K562 (cell line): ENCODE results near the gene GPX6. TPM values are rescaled to one million over a fixed set of nuclear protein-coding genes. Genes with fewer than 3 reads are reported as not detected.
A peak's percentile ranks its signal among the peaks of the same experiment; 100 is the strongest.

Experiments used
- ARID1B ChIP-seq: fragments of 450-650 bp; IDR thresholded peaks from 2 replicates; pipeline ENCODE4 v1.6.1; 2016; ENCODE audit warnings: antibody characterized with exemption, mild to moderate bottlenecking, inconsistent platforms
- BDP1 ChIP-seq: IDR thresholded peaks from 3 replicates; pipeline ENCODE4 v1.6.1; 2011; ENCODE audit not compliant: insufficient read length, insufficient read depth
- RFX5 ChIP-seq: IDR thresholded peaks from 2 replicates; pipeline ENCODE4 v1.6.1; 2011; ENCODE audit warnings: low read depth, mild to moderate bottlenecking, improper control_type of control experiment, low read length
- SIN3A ChIP-seq, 2 experiments: fragments of 150-350 bp in 1 of 2; IDR thresholded peaks; 2 replicates each; pipeline ENCODE4 v1.6.1; 2011 to 2016; ENCODE audit warnings: borderline replicate concordance in 2 of 2, low read depth in 2 of 2, low read length in 2 of 2, mild to moderate bottlenecking in 2 of 2, moderate library complexity in 2 of 2; ENCODE audit not compliant: control insufficient read depth in 1 of 2
- TBL1XR1 ChIP-seq, 2 experiments: IDR thresholded peaks; 2 replicates each; pipeline ENCODE4 v1.6.1; 2012; ENCODE audit warnings: improper control_type of control experiment in 2 of 2, low read length in 2 of 2, mild to moderate bottlenecking in 1 of 2
- ZNF232 ChIP-seq: sonication (generic); formaldehyde crosslinking; IDR thresholded peaks from 2 replicates; pipeline ENCODE4 v1.8.0; 2022; ENCODE audit warnings: mild to moderate bottlenecking, missing genetic modification reagents
- polyA plus RNA-seq, 8 experiments: library from polyadenylated mRNA; depleted of rRNA in 4 of 8; stranded (reverse) in 5 of 8; unstranded in 3 of 8; fragments of >200 nt; fragmentation: Nextera tagmentation in 2 of 8; fragmentation: Illumina TruSeq in 1 of 8; extraction: Ambion mirVana in 2 of 8; extraction: Trizol in 1 of 8; gene quantifications; 2 replicates each; pipeline versions ENCODE4 v1.2.1 to v1.2.3, GENCODE V29; 2011 to 2014; ENCODE audit warnings: inconsistent platforms in 1 of 8, missing spikeins in 1 of 8
- total RNA-seq, 7 experiments: library from RNA; depleted of rRNA in 6 of 7; stranded (reverse); fragments of >200 nt in 6 of 7; fragmentation: Illumina TruSeq in 2 of 7; extraction: Trizol in 2 of 7; gene quantifications; 2 replicates each; pipeline versions ENCODE4 v1.2.1 to v1.2.3, GENCODE V29; 2011 to 2021; ENCODE audit warnings: low replicate concordance in 1 of 7
- TF ChIP-seq, protein P1 (sequence below): fragments of 450-650 bp; IDR thresholded peaks from 2 replicates; pipeline ENCODE4 v1.6.1; 2017; ENCODE audit warnings: antibody characterized with exemption
- TF ChIP-seq, protein P2 (sequence below): fragments of 450-650 bp; IDR thresholded peaks from 2 replicates; pipeline ENCODE4 v1.6.1; 2017; ENCODE audit warnings: antibody characterized with exemption, mild to moderate bottlenecking
- TF ChIP-seq, protein P3 (sequence below): fragments of 450-650 bp; IDR thresholded peaks from 2 replicates; pipeline ENCODE4 v1.6.1; 2018; ENCODE audit warnings: mild to moderate bottlenecking, low read depth; ENCODE audit not compliant: partially characterized antibody
- TF ChIP-seq, protein P4 (sequence below): fragments of 450-650 bp; IDR thresholded peaks from 2 replicates; pipeline ENCODE4 v1.6.1; 2016; ENCODE audit warnings: low read depth

Gene GPX6
- total and polyA plus RNA-seq, 9 of the 15 experiments (the other 6 are each of a cell fraction or from before 2014, with no cell fraction given), result not detected

- TF ChIP-seq, protein P1, sequence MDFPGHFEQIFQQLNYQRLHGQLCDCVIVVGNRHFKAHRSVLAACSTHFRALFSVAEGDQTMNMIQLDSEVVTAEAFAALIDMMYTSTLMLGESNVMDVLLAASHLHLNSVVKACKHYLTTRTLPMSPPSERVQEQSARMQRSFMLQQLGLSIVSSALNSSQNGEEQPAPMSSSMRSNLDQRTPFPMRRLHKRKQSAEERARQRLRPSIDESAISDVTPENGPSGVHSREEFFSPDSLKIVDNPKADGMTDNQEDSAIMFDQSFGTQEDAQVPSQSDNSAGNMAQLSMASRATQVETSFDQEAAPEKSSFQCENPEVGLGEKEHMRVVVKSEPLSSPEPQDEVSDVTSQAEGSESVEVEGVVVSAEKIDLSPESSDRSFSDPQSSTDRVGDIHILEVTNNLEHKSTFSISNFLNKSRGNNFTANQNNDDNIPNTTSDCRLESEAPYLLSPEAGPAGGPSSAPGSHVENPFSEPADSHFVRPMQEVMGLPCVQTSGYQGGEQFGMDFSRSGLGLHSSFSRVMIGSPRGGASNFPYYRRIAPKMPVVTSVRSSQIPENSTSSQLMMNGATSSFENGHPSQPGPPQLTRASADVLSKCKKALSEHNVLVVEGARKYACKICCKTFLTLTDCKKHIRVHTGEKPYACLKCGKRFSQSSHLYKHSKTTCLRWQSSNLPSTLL, result peak; percentile 80
- TF ChIP-seq ZNF232 (CRISPR knock-in tag) (no peak), SIN3A (IDR thresholded peaks at IDR 0.05; ENCODE audit: borderline replicate concordance in 2 of 2, control insufficient read depth in 1 of 2, low read depth in 2 of 2, low read length in 2 of 2) (peak in 1 of 2 experiments; percentile 66; a peak in 1 of 4 replicates), BDP1 (peak; percentile 91), RFX5 (peak; percentile 48; the same call in 1 of the 2 replicates), ARID1B (no peak), TBL1XR1 (IDR thresholded peaks at IDR 0.05; ENCODE audit: low read length in 2 of 2) (peak in 1 of 2 experiments; percentile 98; a peak in 2 of 4 replicates)
- TF ChIP-seq, protein P2, sequence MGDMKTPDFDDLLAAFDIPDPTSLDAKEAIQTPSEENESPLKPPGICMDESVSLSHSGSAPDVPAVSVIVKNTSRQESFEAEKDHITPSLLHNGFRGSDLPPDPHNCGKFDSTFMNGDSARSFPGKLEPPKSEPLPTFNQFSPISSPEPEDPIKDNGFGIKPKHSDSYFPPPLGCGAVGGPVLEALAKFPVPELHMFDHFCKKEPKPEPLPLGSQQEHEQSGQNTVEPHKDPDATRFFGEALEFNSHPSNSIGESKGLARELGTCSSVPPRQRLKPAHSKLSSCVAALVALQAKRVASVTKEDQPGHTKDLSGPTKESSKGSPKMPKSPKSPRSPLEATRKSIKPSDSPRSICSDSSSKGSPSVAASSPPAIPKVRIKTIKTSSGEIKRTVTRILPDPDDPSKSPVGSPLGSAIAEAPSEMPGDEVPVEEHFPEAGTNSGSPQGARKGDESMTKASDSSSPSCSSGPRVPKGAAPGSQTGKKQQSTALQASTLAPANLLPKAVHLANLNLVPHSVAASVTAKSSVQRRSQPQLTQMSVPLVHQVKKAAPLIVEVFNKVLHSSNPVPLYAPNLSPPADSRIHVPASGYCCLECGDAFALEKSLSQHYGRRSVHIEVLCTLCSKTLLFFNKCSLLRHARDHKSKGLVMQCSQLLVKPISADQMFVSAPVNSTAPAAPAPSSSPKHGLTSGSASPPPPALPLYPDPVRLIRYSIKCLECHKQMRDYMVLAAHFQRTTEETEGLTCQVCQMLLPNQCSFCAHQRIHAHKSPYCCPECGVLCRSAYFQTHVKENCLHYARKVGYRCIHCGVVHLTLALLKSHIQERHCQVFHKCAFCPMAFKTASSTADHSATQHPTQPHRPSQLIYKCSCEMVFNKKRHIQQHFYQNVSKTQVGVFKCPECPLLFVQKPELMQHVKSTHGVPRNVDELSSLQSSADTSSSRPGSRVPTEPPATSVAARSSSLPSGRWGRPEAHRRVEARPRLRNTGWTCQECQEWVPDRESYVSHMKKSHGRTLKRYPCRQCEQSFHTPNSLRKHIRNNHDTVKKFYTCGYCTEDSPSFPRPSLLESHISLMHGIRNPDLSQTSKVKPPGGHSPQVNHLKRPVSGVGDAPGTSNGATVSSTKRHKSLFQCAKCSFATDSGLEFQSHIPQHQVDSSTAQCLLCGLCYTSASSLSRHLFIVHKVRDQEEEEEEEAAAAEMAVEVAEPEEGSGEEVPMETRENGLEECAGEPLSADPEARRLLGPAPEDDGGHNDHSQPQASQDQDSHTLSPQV, result peak; percentile 93
- TF ChIP-seq, protein P3, sequence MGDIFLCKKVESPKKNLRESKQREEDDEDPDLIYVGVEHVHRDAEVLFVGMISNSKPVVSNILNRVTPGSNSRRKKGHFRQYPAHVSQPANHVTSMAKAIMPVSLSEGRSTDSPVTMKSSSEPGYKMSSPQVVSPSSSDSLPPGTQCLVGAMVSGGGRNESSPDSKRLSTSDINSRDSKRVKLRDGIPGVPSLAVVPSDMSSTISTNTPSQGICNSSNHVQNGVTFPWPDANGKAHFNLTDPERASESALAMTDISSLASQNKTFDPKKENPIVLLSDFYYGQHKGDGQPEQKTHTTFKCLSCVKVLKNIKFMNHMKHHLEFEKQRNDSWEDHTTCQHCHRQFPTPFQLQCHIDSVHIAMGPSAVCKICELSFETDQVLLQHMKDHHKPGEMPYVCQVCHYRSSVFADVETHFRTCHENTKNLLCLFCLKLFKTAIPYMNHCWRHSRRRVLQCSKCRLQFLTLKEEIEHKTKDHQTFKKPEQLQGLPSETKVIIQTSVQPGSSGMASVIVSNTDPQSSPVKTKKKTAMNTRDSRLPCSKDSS, result no peak
- TF ChIP-seq, protein P4, sequence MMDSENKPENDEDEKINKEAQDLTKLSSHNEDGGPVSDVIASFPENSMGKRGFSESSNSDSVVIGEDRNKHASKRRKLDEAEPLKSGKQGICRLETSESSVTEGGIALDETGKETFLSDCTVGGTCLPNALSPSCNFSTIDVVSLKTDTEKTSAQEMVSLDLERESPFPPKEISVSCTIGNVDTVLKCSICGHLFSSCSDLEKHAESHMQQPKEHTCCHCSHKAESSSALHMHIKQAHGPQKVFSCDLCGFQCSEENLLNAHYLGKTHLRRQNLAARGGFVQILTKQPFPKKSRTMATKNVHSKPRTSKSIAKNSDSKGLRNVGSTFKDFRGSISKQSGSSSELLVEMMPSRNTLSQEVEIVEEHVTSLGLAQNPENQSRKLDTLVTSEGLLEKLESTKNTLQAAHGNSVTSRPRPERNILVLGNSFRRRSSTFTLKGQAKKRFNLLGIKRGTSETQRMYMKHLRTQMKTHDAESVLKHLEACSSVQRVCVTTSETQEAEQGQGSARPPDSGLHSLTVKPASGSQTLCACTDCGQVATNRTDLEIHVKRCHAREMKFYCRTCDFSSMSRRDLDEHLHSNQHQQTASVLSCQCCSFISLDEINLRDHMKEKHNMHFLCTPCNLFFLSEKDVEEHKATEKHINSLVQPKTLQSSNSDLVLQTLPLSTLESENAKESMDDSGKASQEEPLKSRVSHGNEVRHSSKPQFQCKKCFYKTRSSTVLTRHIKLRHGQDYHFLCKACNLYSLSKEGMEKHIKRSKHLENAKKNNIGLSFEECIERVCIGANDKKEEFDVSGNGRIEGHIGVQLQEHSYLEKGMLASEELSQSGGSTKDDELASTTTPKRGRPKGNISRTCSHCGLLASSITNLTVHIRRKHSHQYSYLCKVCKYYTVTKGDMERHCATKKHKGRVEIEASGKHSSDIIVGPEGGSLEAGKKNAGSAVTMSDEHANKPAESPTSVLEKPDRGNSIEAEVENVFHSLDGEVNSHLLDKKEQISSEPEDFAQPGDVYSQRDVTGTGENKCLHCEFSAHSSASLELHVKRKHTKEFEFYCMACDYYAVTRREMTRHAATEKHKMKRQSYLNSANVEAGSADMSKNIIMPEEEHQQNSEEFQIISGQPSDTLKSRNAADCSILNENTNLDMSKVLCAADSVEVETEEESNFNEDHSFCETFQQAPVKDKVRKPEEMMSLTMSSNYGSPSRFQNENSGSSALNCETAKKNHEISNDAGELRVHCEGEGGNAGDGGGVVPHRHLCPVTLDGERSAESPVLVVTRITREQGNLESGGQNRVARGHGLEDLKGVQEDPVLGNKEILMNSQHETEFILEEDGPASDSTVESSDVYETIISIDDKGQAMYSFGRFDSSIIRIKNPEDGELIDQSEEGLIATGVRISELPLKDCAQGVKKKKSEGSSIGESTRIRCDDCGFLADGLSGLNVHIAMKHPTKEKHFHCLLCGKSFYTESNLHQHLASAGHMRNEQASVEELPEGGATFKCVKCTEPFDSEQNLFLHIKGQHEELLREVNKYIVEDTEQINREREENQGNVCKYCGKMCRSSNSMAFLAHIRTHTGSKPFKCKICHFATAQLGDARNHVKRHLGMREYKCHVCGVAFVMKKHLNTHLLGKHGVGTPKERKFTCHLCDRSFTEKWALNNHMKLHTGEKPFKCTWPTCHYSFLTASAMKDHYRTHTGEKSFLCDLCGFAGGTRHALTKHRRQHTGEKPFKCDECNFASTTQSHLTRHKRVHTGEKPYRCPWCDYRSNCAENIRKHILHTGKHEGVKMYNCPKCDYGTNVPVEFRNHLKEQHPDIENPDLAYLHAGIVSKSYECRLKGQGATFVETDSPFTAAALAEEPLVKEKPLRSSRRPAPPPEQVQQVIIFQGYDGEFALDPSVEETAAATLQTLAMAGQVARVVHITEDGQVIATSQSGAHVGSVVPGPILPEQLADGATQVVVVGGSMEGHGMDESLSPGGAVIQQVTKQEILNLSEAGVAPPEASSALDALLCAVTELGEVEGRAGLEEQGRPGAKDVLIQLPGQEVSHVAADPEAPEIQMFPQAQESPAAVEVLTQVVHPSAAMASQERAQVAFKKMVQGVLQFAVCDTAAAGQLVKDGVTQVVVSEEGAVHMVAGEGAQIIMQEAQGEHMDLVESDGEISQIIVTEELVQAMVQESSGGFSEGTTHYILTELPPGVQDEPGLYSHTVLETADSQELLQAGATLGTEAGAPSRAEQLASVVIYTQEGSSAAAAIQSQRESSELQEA, result peak; percentile 78
Observed at GRCh38 chr6:28474441-28475219, 41.0 kb downstream of the GPX6 start (continued).
